WTC11 (cell line): ENCODE results near the gene EXO5. TPM values are rescaled to one million over a fixed set of nuclear protein-coding genes. Genes with fewer than 3 reads are reported as not detected.

ENCODE experiments used
- ATAC-seq: fragments of 200-7000 bp; cut with Tn5 transposase; 2 replicates; pipeline ENCODE4 v1.10.0; 2021; ENCODE audit warnings: mild to moderate bottlenecking, moderate library complexity
- CTCF ChIA-PET: fragments of 300-600 bp; sonication (Branson Sonifier 250); formaldehyde crosslinking; loops from one replicate; lab custom pipeline; 2021; ENCODE audit warnings: antibody characterized with exemption; lab: Charles Lee
- POLR2A ChIA-PET: fragments of 350-600 bp; sonication (Branson Sonifier 250); formaldehyde crosslinking; loops from one replicate; lab custom pipeline; 2021; ENCODE audit warnings: antibody characterized with exemption; lab: Charles Lee
- DNase-seq: peaks from one replicate; pipeline ENCODE4 v3.0.0; 2021; ENCODE audit warnings: low spot score
- H3K27ac Mint-ChIP-seq: 2 replicates; pipeline ENCODE4 v1.8.0; 2021; ENCODE audit warnings: mixed read lengths
- H3K27me3 Mint-ChIP-seq: 2 replicates; pipeline ENCODE4 v1.8.0; 2021; ENCODE audit warnings: low read depth, mild to moderate bottlenecking, moderate library complexity, mixed read lengths
- H3K36me3 Mint-ChIP-seq: 2 replicates; pipeline ENCODE4 v1.8.0; 2021; ENCODE audit warnings: mixed read lengths
- H3K4me1 Mint-ChIP-seq: 2 replicates; pipeline ENCODE4 v1.8.0; 2022; ENCODE audit warnings: mixed read lengths
- H3K4me3 Mint-ChIP-seq: 2 replicates; pipeline ENCODE4 v1.8.0; 2021; ENCODE audit warnings: mild to moderate bottlenecking, moderate library complexity, mixed read lengths
- H3K9me3 Mint-ChIP-seq: 2 replicates; pipeline ENCODE4 v1.8.0; 2021; ENCODE audit warnings: mixed read lengths
- AR ChIP-seq: fragments of 250-450 bp; sonication (Bioruptor Pico); IDR thresholded peaks from 2 replicates; pipeline ENCODE4 v1.9.0; 2021; ENCODE audit warnings: mild to moderate bottlenecking
- ATF1 ChIP-seq: sonication (generic); formaldehyde crosslinking; IDR thresholded peaks from 2 replicates; pipeline ENCODE4 v1.8.1; 2023; ENCODE audit warnings: mild to moderate bottlenecking, moderate library complexity, missing genetic modification reagents
- ATF3 ChIP-seq: sonication (generic); formaldehyde crosslinking; conservative IDR thresholded peaks from 2 replicates; pipeline ENCODE4 v1.8.1; 2022; ENCODE audit warnings: mild to moderate bottlenecking, missing genetic modification reagents
- ATF6 ChIP-seq: sonication (generic); formaldehyde crosslinking; IDR thresholded peaks from 2 replicates; pipeline ENCODE4 v1.8.1; 2023; ENCODE audit warnings: mild to moderate bottlenecking, missing genetic modification reagents
- CBFB ChIP-seq: sonication (generic); formaldehyde crosslinking; IDR thresholded peaks from 2 replicates; pipeline ENCODE4 v1.8.1; 2022; ENCODE audit warnings: mild to moderate bottlenecking, low read depth, missing genetic modification reagents
- E2F4 ChIP-seq: sonication (generic); formaldehyde crosslinking; IDR thresholded peaks from 2 replicates; pipeline ENCODE4 v1.8.1; 2022; ENCODE audit warnings: low read depth, mild to moderate bottlenecking, moderate library complexity, missing genetic modification reagents, borderline replicate concordance
- E2F5 ChIP-seq: sonication (generic); formaldehyde crosslinking; IDR thresholded peaks from 2 replicates; pipeline ENCODE4 v1.8.1; 2022; ENCODE audit warnings: mild to moderate bottlenecking, moderate library complexity, missing genetic modification reagents
- ELF4 ChIP-seq: sonication (generic); formaldehyde crosslinking; IDR thresholded peaks from 2 replicates; pipeline ENCODE4 v1.8.1; 2022; ENCODE audit warnings: low read depth, mild to moderate bottlenecking, moderate library complexity, missing genetic modification reagents
- FOXK1 ChIP-seq: sonication (generic); formaldehyde crosslinking; IDR thresholded peaks from 2 replicates; pipeline ENCODE4 v1.8.0; 2022; ENCODE audit warnings: mild to moderate bottlenecking, moderate library complexity, missing genetic modification reagents
- FOXP4 ChIP-seq: sonication (generic); formaldehyde crosslinking; IDR thresholded peaks from 2 replicates; pipeline ENCODE4 v1.8.0; 2022; ENCODE audit warnings: mild to moderate bottlenecking, missing genetic modification reagents
- GRHL2 ChIP-seq: fragments of 250-450 bp; sonication (Bioruptor Pico); IDR thresholded peaks from 2 replicates; pipeline ENCODE4 v1.8.0; 2022; ENCODE audit warnings: mild to moderate bottlenecking, moderate library complexity; ENCODE audit not compliant: insufficient replicate concordance, severe bottlenecking
- HMGXB4 ChIP-seq: sonication (generic); formaldehyde crosslinking; IDR thresholded peaks from 2 replicates; pipeline ENCODE4 v1.8.1; 2023; ENCODE audit warnings: mild to moderate bottlenecking, moderate library complexity, missing genetic modification reagents
- MLX ChIP-seq: sonication (generic); formaldehyde crosslinking; IDR thresholded peaks from 2 replicates; pipeline ENCODE4 v1.8.1; 2023; ENCODE audit warnings: mild to moderate bottlenecking, missing genetic modification reagents, moderate library complexity
- MXD4 ChIP-seq: fragments of 250-450 bp; sonication (Bioruptor Pico); IDR thresholded peaks from 2 replicates; pipeline ENCODE4 v1.8.0; 2021; ENCODE audit warnings: mild to moderate bottlenecking, moderate library complexity, borderline replicate concordance
- ZMAT4 ChIP-seq: fragments of 250-450 bp; sonication (Bioruptor Pico); IDR thresholded peaks from 2 replicates; pipeline ENCODE4 v1.9.0; 2021; ENCODE audit warnings: mild to moderate bottlenecking
- ZNF423 ChIP-seq: fragments of 250-450 bp; sonication (Bioruptor Pico); IDR thresholded peaks from 2 replicates; pipeline ENCODE4 v2.1.2; 2022; ENCODE audit warnings: mild to moderate bottlenecking, moderate library complexity
- ZNF532 ChIP-seq: fragments of 250-450 bp; sonication (Bioruptor Pico); IDR thresholded peaks from 2 replicates; pipeline ENCODE4 v1.9.0; 2021; ENCODE audit warnings: mild to moderate bottlenecking, borderline replicate concordance
- ZNF671 ChIP-seq: fragments of 250-450 bp; sonication (Bioruptor Pico); IDR thresholded peaks from 2 replicates; pipeline ENCODE4 v1.8.0; 2021; ENCODE audit warnings: mild to moderate bottlenecking
- total RNA-seq: library from RNA; stranded (reverse); gene quantifications from 3 replicates; pipeline ENCODE4 v1.2.3, GENCODE V29; 2021

EXO5 gene
- total RNA-seq, 1 experiment from 2014 or later = 5.5 TPM

GRCh38 chr1:40477678-40478053 is 30.9 kb upstream of the EXO5 start (continued):
- TF ChIP-seq E2F4 (CRISPR knock-in tag) (no peak), ATF1 (CRISPR knock-in tag) (no peak), ATF6 (CRISPR knock-in tag) (no peak), AR (CRISPR knock-in tag) (no peak), ELF4 (CRISPR knock-in tag) (no peak)

- peaks cover 20% of the 10 kb centered on the region for H3K27me3 Mint-ChIP-seq
- no peak overlapping the region for H3K27ac Mint-ChIP-seq
- CTCF ChIA-PET = interaction anchor here (0.9 to 1.6 kb wide), 2 partner anchors 74 to 140 kb away, joined by 3 read pairs; no protein-coding TSS in a partner anchor
- TF ChIP-seq FOXP4 (CRISPR knock-in tag) (no peak), MLX (CRISPR knock-in tag) (no peak), ZNF671 (no peak), ZMAT4 (CRISPR knock-in tag) (no peak), ZNF423 (CRISPR knock-in tag) (no peak), ZNF532 (CRISPR knock-in tag) (no peak), MXD4 (no peak), CBFB (CRISPR knock-in tag) (no peak), FOXK1 (CRISPR knock-in tag) (no peak), ELF4 (CRISPR knock-in tag) (no peak), ATF3 (CRISPR knock-in tag) (no peak), GRHL2 (CRISPR knock-in tag) (no peak), E2F5 (no peak), HMGXB4 (no peak)
These were observed 30.3 kb upstream of the EXO5 start for GRCh38 chr1:40478276-40478675.

More at GRCh38 chr1:40478276-40478675, 30.3 kb upstream of the EXO5 start:
- H3K4me1 Mint-ChIP-seq = peaks cover 15% of the 10 kb centered on the region
- peak overlapping the region; percentile 83 for H3K4me3 Mint-ChIP-seq
- ATAC-seq (no peak), DNase-seq (no peak)
- H3K9me3 Mint-ChIP-seq = peaks cover 15% of the 10 kb centered on the region
- POLR2A ChIA-PET = no interaction called here
- peaks cover 5% of the 10 kb centered on the region; the same call in 1 of the 2 replicates for H3K36me3 Mint-ChIP-seq
